Keratinocyte (primary cell): ENCODE measurements around the gene NDUFB8. TPM values are rescaled to one million over a fixed set of nuclear protein-coding genes. Genes with fewer than 3 reads are reported as not detected.

Experiments
- DNase-seq: peaks from one replicate; pipeline ENCODE4 v3.0.0-alpha.2; 2011; ENCODE audit warnings: low read depth, missing footprints, low spot score
- FAIRE-seq: peaks from 2 replicates; lab custom pipeline; 2011; peaks lifted over from hg19 to GRCh38; lab: Jason Lieb, UNC
- H2AFZ ChIP-seq: 2 replicates; pipeline ENCODE4 v1.6.0; 2012; ENCODE audit warnings: low read length, control low read depth, inconsistent platforms; ENCODE audit not compliant: control insufficient read depth
- H3K27ac ChIP-seq: 2 replicates; pipeline ENCODE4 v1.5.1; 2011; ENCODE audit warnings: low read length; ENCODE audit not compliant: control insufficient read depth, insufficient read depth
- H3K27me3 ChIP-seq: 3 replicates; pipeline ENCODE4 v1.6.0; 2011; ENCODE audit warnings: low read length; ENCODE audit not compliant: control insufficient read depth, insufficient read depth; ENCODE audit errors: extremely low read depth
- H3K36me3 ChIP-seq, 2 experiments: 2 replicates in 1 of 2; 3 replicates in 1 of 2; pipeline ENCODE4 v1.5.1; 2011; ENCODE audit warnings: low read length in 2 of 2, mild to moderate bottlenecking in 1 of 2; ENCODE audit not compliant: control insufficient read depth in 2 of 2, insufficient read depth in 2 of 2; ENCODE audit errors: extremely low read depth in 1 of 2
- H3K4me1 ChIP-seq: 3 replicates; pipeline ENCODE4 v1.5.1; 2011; ENCODE audit warnings: low read length; ENCODE audit not compliant: control insufficient read depth, insufficient read depth; ENCODE audit errors: extremely low read depth
- H3K4me2 ChIP-seq: 3 replicates; pipeline ENCODE4 v1.6.0; 2011; ENCODE audit warnings: low read depth, low read length; ENCODE audit not compliant: control insufficient read depth, insufficient read depth; ENCODE audit errors: extremely low read depth
- H3K4me3 ChIP-seq, 3 experiments: fragments of 200-600 bp in 1 of 3; sonication (generic) in 1 of 3; 2 replicates in 2 of 3; 3 replicates in 1 of 3; pipeline ENCODE4 v1.5.1; 2011 to 2016; ENCODE audit warnings: low read length in 3 of 3, mild to moderate bottlenecking in 3 of 3, control low read depth in 2 of 3, inconsistent platforms in 1 of 3, low read depth in 1 of 3, mixed read lengths in 1 of 3, mixed run types in 1 of 3, moderate library complexity in 1 of 3; ENCODE audit not compliant: control insufficient read depth in 2 of 3, insufficient read depth in 2 of 3; ENCODE audit errors: extremely low read depth in 1 of 3
- H3K79me2 ChIP-seq: 2 replicates; pipeline ENCODE4 v1.6.0; 2012; ENCODE audit warnings: low read length; ENCODE audit not compliant: control insufficient read depth, insufficient read depth
- H3K9ac ChIP-seq: 3 replicates; pipeline ENCODE4 v1.6.0; 2011; ENCODE audit warnings: low read length; ENCODE audit not compliant: control insufficient read depth, insufficient read depth; ENCODE audit errors: extremely low read depth
- H3K9me1 ChIP-seq: 3 replicates; pipeline ENCODE4 v1.6.0; 2011; ENCODE audit warnings: low read length; ENCODE audit not compliant: control insufficient read depth, insufficient read depth; ENCODE audit errors: extremely low read depth
- H3K9me3 ChIP-seq: 2 replicates; pipeline ENCODE4 v1.5.1; 2012; ENCODE audit warnings: low read depth, low read length; ENCODE audit not compliant: control insufficient read depth
- H4K20me1 ChIP-seq: 3 replicates; pipeline ENCODE4 v1.6.0; 2011; ENCODE audit warnings: low read length; ENCODE audit not compliant: control insufficient read depth, insufficient read depth; ENCODE audit errors: extremely low read depth
- CTCF ChIP-seq, 3 experiments: IDR thresholded peaks in 1 of 3; conservative IDR thresholded peaks in 1 of 3; optimal IDR thresholded peaks in 1 of 3; 2 replicates in 2 of 3; 3 replicates in 1 of 3; pipeline versions ENCODE3 to v1.5.1; 2011; ENCODE audit warnings: low read length in 3 of 3, mild to moderate bottlenecking in 3 of 3, moderate library complexity in 2 of 3, control low read depth in 1 of 3, inconsistent platforms in 1 of 3; ENCODE audit not compliant: insufficient read depth in 2 of 3; ENCODE audit errors: extremely low read depth in 1 of 3
- EZH2 ChIP-seq: IDR thresholded peaks from one replicate; pipeline ENCODE4 v1.6.1; 2012; ENCODE audit warnings: inconsistent platforms, mild to moderate bottlenecking, low read length, moderate library complexity
- dilution Hi-C: fragments of 300-500 bp; cut with MboI; formaldehyde crosslinking; loops from one replicate; pipeline ENCODE4 v1.7.0; 2020; ENCODE audit warnings: low sequenced_read_pairs; ENCODE audit not compliant: extremely low pct_ligation_motif_present
- polyA plus RNA-seq, 5 experiments: library from polyadenylated mRNA; depleted of rRNA in 3 of 5; stranded (reverse) in 3 of 5; stranded (forward) in 1 of 5; unstranded in 1 of 5; fragments of >200 nt; gene quantifications; 1 replicate in 1 of 5; 2 replicates in 3 of 5; 3 replicates in 1 of 5; pipeline versions ENCODE4 v1.2.1 to v1.2.3, GENCODE V29; 2011 to 2012; ENCODE audit warnings: missing spikeins in 2 of 5, low read depth in 1 of 5, low replicate concordance in 1 of 5

NDUFB8 gene
- polyA plus RNA-seq, 1 donor (not counting 4 experiments of a cell fraction or from before 2014, with no cell fraction given) = 178 TPM

GRCh38 chr10:100496567-100496966, 33.1 kb downstream of the NDUFB8 start:
- Histone ChIP-seq H3K4me3 (no peak overlapping the region), H3K9me1 (no peaks in the 10 kb centered on the region), H2AFZ (no peak overlapping the region), H3K36me3 (peaks cover 0 to 6% of the 10 kb centered on the region in 2 experiments), H3K9me3 (no peaks in the 10 kb centered on the region), H3K4me1 (no peaks in the 10 kb centered on the region), H3K4me2 (no peak overlapping the region), H4K20me1 (no peaks in the 10 kb centered on the region), H3K79me2 (no peaks in the 10 kb centered on the region), H3K27ac (no peak overlapping the region), H3K27me3 (no peaks in the 10 kb centered on the region), H3K9ac (no peak overlapping the region)
- no peak for TF ChIP-seq EZH2
- no peak for TF ChIP-seq CTCF (optimal IDR thresholded peaks at IDR 0.05 in 1 of 3, IDR thresholded peaks at IDR 0.05 in 1 of 3, conservative IDR thresholded peaks at IDR 0.05 in 1 of 3; ENCODE audit: extremely low read depth in 1 of 3, insufficient read depth in 2 of 3, low read length in 3 of 3)
- dilution Hi-C loops = no loop called here
- DNase-seq = no peak
- no peak for FAIRE-seq

DNA sequence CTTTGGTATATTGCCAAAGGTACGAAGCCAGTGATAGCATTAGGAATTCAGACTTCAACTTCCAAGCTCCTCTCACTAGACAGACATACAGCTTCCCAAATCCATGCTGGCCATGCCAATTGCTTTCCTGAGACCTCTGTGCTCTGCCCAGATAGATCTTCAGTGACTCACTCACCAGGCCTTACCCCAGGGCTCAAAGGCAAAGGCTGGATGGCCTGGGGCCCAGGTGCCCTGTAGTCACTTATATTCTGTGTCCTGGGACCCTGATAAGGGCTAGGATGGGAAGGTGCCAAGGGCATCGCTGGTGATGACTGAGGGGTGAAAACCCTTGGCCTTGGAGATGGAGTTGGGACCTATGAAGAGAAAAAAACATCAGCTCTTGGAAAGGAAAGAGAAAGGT, 39.1 kb downstream of the NDUFB8 start:
- H3K9ac ChIP-seq = no peak overlapping the region
- H3K36me3 ChIP-seq = peaks cover 3 to 8% of the 10 kb centered on the region in 2 experiments
- no peaks in the 10 kb centered on the region for H3K9me1 ChIP-seq
- no peaks in the 10 kb centered on the region for H3K9me3 ChIP-seq
- H4K20me1 ChIP-seq = no peaks in the 10 kb centered on the region
- DNase-seq (no peak), FAIRE-seq (no peak)
- H3K4me3 ChIP-seq = no peak overlapping the region
- H3K4me1 ChIP-seq = no peaks in the 10 kb centered on the region
- dilution Hi-C loops = no loop called here
- no peaks in the 10 kb centered on the region for H3K27me3 ChIP-seq
- no peak overlapping the region for H3K27ac ChIP-seq
- no peak for TF ChIP-seq CTCF (optimal IDR thresholded peaks at IDR 0.05 in 1 of 3, IDR thresholded peaks at IDR 0.05 in 1 of 3, conservative IDR thresholded peaks at IDR 0.05 in 1 of 3; ENCODE audit: extremely low read depth in 1 of 3, insufficient read depth in 2 of 3, low read length in 3 of 3)
- no peak for TF ChIP-seq EZH2
- no peak overlapping the region for H3K4me2 ChIP-seq
- H3K79me2 ChIP-seq = no peaks in the 10 kb centered on the region
- H2AFZ ChIP-seq = no peak overlapping the region
